Ovary (tissue), 3 donors: ENCODE measurements around the gene MRPS18C.

Source experiments
- CTCF ChIP-seq, 3 donors: fragments of 450-650 bp in 2 of 3; fragments of 200-600 bp in 1 of 3; IDR thresholded peaks; one replicate each; pipeline versions ENCODE4 v1.5.1 to v1.8.0; 2016 to 2022; ENCODE audit warnings: antibody characterized with exemption in 3 of 3, mild to moderate bottlenecking in 1 of 3
- EP300 ChIP-seq: sonication (generic); formaldehyde crosslinking; IDR thresholded peaks from one replicate; pipeline ENCODE4 v1.6.1; 2017; ENCODE audit warnings: antibody characterized with exemption
- POLR2A ChIP-seq: fragments of 450-650 bp; IDR thresholded peaks from one replicate; pipeline ENCODE4 v1.6.1; 2017; ENCODE audit warnings: antibody characterized with exemption, mild to moderate bottlenecking, moderate library complexity
- donor health status: DM: no; HTN: no; CAD: no.

GRCh38 chr4:83486457-83487129 lies 30.7 kb downstream of the MRPS18C start:
- TF ChIP-seq CTCF (IDR thresholded peaks at IDR 0.05) (no peak), POLR2A (no peak), EP300 (no peak)
